Measurements from ENCODE around the gene ERP27. TPM values are rescaled to one million over a fixed set of nuclear protein-coding genes. Genes with fewer than 3 reads are reported as not detected.

ERP27 gene
- total and polyA plus RNA-seq, 2 of the 8 experiments (the other 6 are each of a cell fraction or from before 2014, with no cell fraction given) = not detected

GRCh38 chr12:14962153-14962539, 23.8 kb upstream of the ERP27 start:
- Histone ChIP-seq H4K91ac (replicated peaks; ENCODE audit: insufficient read length, low read length) (no peak overlapping the region), H3K4me2 (ENCODE audit: insufficient read depth in 1 of 2, low read depth in 2 of 2, low read length in 2 of 2) (no peak overlapping the region), H3K4ac (replicated peaks; ENCODE audit: insufficient read length, low read depth, low read length) (no peak overlapping the region), H3K23ac (ENCODE audit: insufficient read length) (no peak overlapping the region), H3K9me3 (ENCODE audit: insufficient read depth in 2 of 2, low read depth in 1 of 2, low read length in 1 of 2) (no peaks in the 10 kb centered on the region), H3K79me1 (ENCODE audit: low read depth, low read length) (no peaks in the 10 kb centered on the region), H3K14ac (ENCODE audit: insufficient read length) (no peak overlapping the region), H2AFZ (ENCODE audit: low read length) (no peak overlapping the region), H3K4me3 (ENCODE audit: extremely low read depth in 1 of 4, insufficient read depth in 2 of 4, low read depth in 3 of 4, low read length in 4 of 4) (no peak overlapping the region), H2BK120ac (replicated peaks; ENCODE audit: low read depth, low read length) (no peak overlapping the region), H3K56ac (replicated peaks; ENCODE audit: insufficient read length, low read depth, low read length) (no peak overlapping the region), H3K9ac (replicated peaks in 1 of 4; ENCODE audit: extremely low read depth in 1 of 4, low read depth in 3 of 4, low read length in 3 of 4) (no peak overlapping the region), H3K4me1 (replicated peaks in 1 of 4; ENCODE audit: control insufficient read depth in 3 of 4, insufficient read depth in 4 of 4, low read length in 3 of 4) (no peaks in the 10 kb centered on the region), H4K20me1 (replicated peaks in 1 of 2; ENCODE audit: control insufficient read depth in 1 of 2, insufficient read depth in 2 of 2, low read length in 2 of 2) (no peaks in the 10 kb centered on the region), H3K23me2 (ENCODE audit: low read depth, low read length) (no peaks in the 10 kb centered on the region), H3K36me3 (ENCODE audit: control insufficient read depth in 2 of 4, insufficient read depth in 4 of 4, low read length in 3 of 4) (no peaks in the 10 kb centered on the region), H2BK15ac (ENCODE audit: low read length) (no peak overlapping the region), H2BK5ac (ENCODE audit: low read depth, low read length) (no peak overlapping the region), H3K27ac (ENCODE audit: low read depth, low read length) (no peak overlapping the region), H3K18ac (ENCODE audit: extremely low read depth, low read length) (no peak overlapping the region), H3K79me2 (ENCODE audit: control insufficient read depth in 1 of 2, insufficient read depth in 2 of 2, low read length in 2 of 2) (no peaks in the 10 kb centered on the region), H3K27me3 (replicated peaks in 1 of 4; ENCODE audit: control insufficient read depth in 3 of 4, extremely low read depth in 1 of 4, insufficient read depth in 3 of 4, low read length in 3 of 4) (no peaks in the 10 kb centered on the region), H4K8ac (ENCODE audit: extremely low read depth, insufficient read depth, low read length) (no peak overlapping the region), H2AK5ac (ENCODE audit: low read depth, low read length) (no peak overlapping the region), H4K5ac (ENCODE audit: insufficient read length, low read depth, low read length) (no peak overlapping the region), H2BK20ac (ENCODE audit: low read length) (no peak overlapping the region), H2BK12ac (ENCODE audit: low read depth, low read length) (no peak overlapping the region)
- FAIRE-seq = no peak
- ChIA-PET CTCF (ENCODE audit: partially characterized antibody) (interaction anchor here (0.6 to 3.7 kb wide), 2 partner anchors 26 to 401 kb away, joined by 3 to 9 read pairs; no protein-coding TSS in a partner anchor), POLR2A (ENCODE audit: partially characterized antibody) (interaction anchor here (0.9 kb wide), 1 partner anchor 11 kb away, joined by 3 read pairs; the partner anchor contains the start of gene PDE6H)
- no peak for TF ChIP-seq NANOG (IDR thresholded peaks at IDR 0.05; ENCODE audit: insufficient read depth, low read depth, low read length, poor library complexity, severe bottlenecking)
- no peak for TF ChIP-seq POLR2A (IDR thresholded peaks at IDR 0.05; ENCODE audit: control extremely low read depth in 1 of 2, low read depth in 2 of 2, low read length in 2 of 2)
- no peak for TF ChIP-seq CTBP2 (IDR thresholded peaks at IDR 0.05; ENCODE audit: borderline replicate concordance, insufficient read depth, insufficient read length, low read length)
- no peak for TF ChIP-seq SIX5 (IDR thresholded peaks at IDR 0.05; ENCODE audit: low read depth, low read length)
- TF ChIP-seq EZH2 (IDR thresholded peaks at IDR 0.05; ENCODE audit: low read depth, low read length, severe bottlenecking) = no peak
- no peak for TF ChIP-seq HDAC6 (IDR thresholded peaks at IDR 0.05; ENCODE audit: low read depth, low read length)
- DNase-seq (ENCODE audit: low read depth in 1 of 2, low spot score in 2 of 2) = no peak
- 90% methylated on average over 3 of the region's 3 CpGs; no CpG with 5 or more reads in 1 of the 2 experiments for WGBS, 2 experiments (ENCODE audit: extremely low coverage in 1 of 2, insufficient coverage in 1 of 2, insufficient read length in 1 of 2, insufficient replicate concordance in 2 of 2, low coverage in 1 of 2, low lambda C conversion rate in 2 of 2, missing lambda C conversion rate in 1 of 2)

Measured in H1 (cell line).